GM21786 (cell line): Measurements from ENCODE around the gene LRRFIP1.
"Not testable (repeated sequence)": the region's sequence is repeated elsewhere in the genome, so short reads cannot be mapped to it uniquely, and the experiment has no call there.

Experiments used
- ATAC-seq: cut with Tn5 transposase; IDR thresholded peaks from one replicate; pipeline ENCODE4 v1.9.1; 2021; ENCODE audit not compliant: unreplicated experiment

The LRRFIP1 gene

DNA sequence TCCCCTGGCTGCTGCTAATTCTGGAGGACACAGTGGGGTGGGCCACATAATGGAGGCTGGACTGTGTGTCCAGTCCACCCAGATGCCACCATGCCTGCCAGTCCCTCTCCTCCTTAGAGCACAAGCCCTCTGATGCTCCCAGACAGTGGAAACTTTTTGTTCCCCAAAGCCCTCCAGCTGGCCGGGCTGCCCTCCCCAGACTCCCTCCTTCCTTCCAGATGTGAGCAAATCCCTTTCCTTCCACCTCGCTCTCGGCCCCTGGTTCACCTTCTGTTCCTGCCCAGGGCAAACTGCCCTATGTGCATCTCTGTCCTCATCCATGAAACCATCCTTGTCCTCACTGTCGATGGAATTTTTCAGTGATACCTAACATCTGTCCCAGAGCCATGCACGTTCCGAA, 33.9 kb downstream of the LRRFIP1 start:
- no peak for ATAC-seq

DNA sequence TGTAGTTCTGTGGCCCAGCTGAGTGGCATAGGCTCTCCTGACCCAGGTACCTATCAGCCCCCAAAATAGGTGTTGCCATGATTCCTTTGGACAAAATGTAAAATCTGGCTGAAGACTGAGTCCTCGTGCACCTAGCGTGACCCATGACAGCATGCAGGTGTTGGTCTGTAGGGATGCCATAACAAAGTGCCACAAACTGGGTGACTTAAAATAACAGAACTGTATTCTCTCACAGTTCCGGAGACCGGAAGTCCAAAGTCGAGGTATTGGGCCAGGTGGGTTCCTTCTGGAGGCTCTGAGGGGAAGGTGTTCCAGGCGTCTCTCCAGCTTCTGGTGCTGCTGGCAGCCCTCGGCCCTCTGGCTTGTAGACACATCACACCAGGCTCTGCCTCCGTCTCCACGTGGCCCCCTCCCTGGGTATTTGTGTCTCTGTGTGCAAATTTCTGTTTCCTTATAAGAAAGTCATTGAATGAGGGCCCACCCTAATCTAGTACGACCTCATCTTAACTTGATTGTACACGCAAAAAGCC, 34.5 kb downstream of the LRRFIP1 start:
- ATAC-seq: no peak

- ATAC-seq: peak; percentile 57
Measured at GRCh38 chr2:237662671-237663093, 35.3 kb downstream of the LRRFIP1 start.

DNA sequence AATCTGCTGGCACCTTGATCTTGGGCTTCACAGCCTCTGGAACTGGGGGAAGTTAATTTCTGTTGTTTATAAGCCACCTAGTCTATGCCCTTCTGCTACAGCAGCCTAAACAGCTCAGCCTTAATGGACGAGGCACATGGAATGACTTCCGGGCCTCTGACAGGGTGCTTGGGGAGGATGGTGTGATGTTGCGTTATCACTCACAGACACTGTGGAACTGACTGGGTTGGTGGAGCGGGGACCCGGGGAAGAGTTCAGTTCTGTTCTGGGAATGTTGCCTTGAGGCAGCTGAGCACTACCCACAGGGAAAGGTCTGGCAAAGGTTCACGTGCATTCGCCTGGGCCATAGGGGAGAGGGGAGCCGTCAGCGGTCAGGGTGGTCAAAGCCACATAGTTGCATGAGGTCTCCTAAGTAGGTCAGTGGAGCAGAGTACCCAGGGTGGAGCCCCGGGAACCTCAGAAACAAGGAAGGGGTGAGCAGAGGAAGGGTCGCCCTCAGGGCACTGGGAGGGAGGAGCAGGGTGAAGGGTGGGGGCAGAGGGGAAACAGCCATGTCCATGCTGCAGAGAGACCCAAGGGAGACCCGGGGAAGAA, 36.2 kb downstream of the LRRFIP1 start:
- no peak for ATAC-seq

DNA sequence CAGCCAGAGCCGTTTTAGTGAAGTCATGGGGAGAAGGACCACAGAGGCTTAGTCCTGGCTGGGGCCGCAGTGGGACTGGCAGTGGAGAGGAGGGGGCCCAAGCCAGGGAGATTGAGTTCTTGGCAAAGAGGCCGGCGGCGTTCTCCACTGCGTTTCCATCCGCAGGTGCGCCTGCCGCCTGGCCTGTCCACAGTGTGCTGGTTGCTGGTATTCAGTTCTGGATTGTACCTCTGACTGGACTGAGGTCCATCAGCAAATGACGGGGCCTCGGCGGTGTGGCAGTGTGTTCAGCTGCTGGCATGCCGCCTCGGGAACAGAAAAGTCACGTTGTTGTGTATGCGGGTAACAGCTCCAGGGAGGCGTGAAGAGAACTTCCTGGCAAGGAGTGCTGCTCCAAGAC, 36.8 kb downstream of the LRRFIP1 start:
- no peak for ATAC-seq

DNA sequence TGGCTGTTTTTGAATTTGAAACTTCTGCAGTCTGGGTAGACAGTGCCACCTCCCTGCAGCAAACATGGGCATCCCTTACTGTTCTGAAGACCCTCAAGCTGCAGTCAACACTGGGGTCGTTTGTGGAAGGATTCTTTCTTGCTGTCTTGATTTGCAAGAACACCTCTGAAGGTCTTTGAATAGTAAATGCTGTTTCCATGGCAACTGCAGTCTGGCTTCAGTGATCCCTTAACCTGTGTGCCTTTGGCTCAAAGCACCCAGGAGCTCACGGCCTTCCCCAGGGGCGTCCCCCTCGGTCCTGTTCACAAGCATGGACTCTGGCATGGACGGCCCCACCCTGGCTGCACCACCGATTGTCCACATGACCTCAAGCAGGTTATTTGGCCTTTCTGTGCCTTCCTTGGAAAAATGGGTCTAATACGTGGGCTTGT, 38.3 kb downstream of the LRRFIP1 start:
- ATAC-seq: no peak

DNA sequence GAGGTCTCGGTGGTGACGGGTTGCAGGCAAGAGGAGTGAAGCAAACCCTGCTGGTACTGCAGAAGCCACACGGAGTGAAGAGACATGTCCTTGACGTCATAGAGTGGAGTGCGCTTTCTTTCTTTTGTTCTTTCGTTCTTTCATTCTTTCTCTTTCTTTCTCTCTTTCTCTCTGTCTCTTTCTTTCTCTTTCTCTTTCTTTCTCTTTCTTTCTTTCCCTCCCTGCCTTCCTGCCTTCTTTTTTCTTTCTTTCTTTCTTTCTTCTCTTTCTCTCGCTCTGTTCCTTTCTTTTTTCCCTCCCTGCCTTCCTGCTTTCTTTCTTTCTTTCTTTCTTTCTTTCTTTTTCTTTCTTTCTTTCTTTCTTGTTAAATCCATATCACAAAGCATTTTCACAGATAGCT, 39.2 kb downstream of the LRRFIP1 start:
- ATAC-seq: no peak

DNA sequence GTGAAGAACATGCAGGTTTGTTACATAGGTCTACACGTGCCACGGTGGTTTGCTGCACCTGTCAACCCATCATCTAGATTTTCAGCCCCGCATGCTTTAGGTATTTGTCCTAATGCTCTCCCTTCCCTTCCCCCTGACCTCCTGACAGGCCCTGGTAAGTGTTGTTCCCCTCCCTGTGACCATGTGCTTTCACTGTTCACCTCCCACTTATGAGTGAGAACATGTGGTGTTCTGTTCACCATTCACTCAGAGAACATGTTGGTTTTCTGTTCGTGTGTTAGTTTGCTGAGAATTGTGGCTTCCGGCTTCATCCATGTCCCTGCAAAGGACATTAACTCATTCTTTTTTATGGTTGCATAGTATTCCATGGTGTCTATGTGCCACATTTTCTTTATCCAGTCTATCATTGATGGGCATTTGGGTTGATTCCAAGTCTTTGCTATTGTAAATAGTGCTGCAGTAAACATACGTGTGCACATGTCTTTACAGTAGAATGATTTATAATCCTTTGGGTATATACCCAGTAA, 39.7 kb downstream of the LRRFIP1 start:
- ATAC-seq: not testable (repeated sequence)

DNA sequence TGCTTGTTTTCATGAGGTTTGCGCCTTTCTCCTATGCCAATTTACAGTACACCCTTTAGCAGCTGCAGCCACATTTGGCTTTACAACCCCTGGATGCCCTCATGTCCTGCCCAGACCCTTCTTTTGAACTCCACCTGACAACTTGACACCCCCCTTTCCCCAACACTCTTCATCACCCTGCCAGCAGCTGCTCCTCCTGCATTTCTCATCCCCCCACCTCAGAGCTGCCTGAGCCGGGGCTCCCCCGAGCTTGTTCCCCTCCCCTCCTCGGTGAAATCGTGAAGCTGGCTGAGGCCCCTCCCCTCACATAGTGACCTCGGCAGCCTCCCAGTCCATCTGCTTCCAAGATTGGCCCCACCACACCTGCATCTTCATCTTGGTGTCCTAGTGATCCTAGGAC, 40.5 kb downstream of the LRRFIP1 start:
- no peak for ATAC-seq

- no peak for ATAC-seq
Measured at GRCh38 chr2:237668440-237668839, 41.1 kb downstream of the LRRFIP1 start.

DNA sequence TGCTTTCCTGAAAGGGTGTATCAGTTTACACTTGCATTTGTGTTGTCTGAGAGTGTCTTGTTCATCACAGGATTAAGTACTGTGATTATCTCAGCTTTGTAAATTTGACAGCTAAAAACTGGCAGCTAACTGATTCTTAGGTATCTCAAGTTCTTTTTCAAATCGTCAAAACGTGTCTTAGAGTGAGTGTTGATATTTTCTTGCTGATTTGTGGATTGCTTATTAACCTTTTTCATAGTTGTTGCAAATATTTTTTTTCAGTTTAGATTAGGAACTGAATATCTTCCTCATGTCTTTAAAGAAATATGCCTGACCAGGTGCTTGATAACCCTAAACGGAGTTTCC, 41.9 kb downstream of the LRRFIP1 start:
- no peak for ATAC-seq

DNA sequence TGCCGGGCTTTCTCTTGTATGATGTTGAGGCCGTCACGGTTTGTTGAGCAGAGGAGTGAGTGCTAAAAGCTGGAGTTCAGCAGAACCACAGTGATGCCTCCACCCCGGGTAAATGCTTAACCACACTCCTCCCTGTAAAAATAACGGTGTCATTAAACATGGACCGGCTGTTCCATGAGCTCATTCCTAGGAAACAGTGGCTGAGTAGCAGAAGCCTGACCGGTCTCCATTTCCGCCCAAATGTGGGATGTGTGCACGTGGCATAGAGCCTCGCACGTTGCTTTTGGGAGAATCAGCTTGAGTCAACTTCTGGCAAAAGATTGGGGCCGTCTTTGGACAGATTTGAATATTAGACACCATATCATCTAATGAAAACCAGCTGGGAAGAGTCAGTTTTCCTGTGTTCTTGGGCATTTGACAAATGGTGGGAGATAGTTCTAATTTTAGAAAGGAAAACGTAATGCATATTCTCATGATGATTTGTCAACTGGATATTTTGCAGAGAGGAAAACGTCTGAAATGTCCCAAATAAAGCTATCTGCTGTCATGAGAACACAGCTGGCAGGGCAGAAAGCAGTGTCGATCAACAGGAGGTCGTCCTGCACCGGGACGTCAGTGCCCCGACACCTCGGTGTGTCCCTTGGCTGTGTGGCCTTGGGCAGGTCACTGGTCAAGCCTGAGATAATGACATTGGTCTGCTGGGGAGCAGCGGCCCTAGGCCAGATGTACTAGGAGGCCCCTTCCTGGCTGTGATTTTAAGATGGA, 42.4 kb downstream of the LRRFIP1 start:
- ATAC-seq: peak; percentile 73

- ATAC-seq: no peak
Measured at GRCh38 chr2:237670641-237671040, 43.3 kb downstream of the LRRFIP1 start.

DNA sequence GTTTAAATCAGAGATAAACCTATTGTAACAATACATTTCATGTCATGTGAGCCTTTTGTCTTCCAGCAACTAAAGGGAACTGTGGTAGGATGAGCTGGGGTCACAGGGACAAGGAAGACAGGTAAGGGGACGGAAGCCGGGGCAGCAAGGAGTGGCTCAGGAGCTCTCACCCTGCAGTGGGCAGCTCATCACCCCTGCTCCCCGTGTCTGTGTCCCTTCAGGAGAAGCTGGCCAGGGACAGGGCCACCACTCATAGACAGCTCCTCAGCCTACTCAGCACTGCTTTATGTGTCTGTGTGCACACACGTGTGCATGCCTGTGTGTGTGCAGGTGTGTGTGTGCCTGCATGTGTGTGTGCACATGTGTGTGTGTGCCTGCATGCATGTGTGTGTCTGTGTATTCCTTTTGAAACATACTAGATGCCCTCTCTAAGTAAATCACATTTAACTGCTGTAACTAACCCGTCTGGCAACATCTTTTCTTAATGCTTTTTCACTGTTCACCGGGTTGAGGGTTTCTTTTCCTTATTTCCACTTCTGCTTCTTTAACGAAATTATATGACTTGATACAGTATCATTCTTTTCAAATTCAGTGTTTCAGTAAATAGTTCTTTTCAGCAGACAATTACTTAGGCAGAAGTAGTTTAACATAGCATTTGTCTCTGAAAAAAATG, 44.2 kb downstream of the LRRFIP1 start:
- ATAC-seq: no peak

DNA sequence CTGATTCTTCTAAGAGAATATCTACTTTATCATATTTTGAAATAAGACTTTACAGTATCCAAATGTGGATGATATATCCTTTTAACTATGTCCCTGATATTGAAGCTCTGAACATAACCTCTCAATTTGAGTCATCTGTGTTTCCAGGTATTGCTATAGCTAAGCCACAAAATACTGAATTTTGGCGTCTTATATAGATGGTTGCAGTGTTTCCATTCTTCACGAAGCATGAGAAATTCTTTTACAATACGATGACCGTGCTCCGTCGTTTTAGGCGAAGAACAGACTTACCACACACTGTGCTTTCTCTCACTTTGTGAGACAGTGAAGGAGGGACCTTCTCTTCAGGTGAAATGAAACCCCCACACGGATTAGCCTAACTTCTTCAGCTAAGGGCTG, 45.3 kb downstream of the LRRFIP1 start:
- no peak for ATAC-seq

GRCh38 chr2:237673130-237674001, 46.0 kb downstream of the LRRFIP1 start:
- ATAC-seq: peak; percentile 27

DNA sequence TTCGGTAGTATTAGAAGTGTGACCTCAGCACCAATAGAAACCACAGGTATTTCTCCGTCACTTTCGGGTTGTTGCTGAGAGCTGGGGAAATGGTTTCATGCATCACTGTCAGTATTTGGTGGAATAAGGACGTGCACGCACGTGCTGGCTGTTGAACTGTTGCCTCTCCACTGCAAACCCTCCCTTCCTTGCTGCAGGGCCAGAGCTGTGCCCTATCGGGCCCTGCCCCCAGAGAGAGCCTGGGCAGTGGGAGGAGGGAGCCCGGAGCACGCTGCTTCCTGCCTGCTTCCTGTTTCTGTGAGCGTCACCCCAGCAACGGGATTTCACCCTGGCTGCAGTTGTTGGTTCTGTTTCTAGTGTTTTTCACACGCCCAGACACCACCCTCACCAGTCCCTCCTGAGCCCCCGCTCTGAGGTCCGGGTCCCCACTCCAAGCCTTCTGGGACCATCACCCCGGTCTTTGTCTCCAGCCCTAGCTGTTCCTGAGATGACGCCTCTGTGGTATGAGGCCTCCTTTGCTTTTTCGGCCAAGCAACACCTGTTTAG, 47.4 kb downstream of the LRRFIP1 start:
- peak; percentile 86 for ATAC-seq

DNA sequence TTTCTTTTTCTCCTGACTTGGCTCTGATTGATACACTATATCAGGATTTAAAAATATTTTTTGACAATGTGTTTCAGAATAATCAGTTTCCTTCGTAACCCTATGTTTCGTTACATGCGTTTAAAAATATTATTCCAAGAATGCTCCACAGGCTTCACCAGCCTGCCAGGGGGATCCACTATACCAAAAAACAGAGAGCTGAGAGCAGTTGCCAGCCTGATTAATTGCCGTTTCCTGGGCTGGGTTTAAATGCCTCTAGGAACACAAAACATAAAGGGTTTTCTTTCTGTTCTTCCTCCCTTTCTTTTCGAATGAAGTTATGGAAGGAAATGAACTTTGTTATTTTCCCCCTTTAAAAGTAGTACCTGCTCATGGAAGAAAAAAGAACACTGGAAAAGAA, 47.9 kb downstream of the LRRFIP1 start:
- no peak for ATAC-seq

DNA sequence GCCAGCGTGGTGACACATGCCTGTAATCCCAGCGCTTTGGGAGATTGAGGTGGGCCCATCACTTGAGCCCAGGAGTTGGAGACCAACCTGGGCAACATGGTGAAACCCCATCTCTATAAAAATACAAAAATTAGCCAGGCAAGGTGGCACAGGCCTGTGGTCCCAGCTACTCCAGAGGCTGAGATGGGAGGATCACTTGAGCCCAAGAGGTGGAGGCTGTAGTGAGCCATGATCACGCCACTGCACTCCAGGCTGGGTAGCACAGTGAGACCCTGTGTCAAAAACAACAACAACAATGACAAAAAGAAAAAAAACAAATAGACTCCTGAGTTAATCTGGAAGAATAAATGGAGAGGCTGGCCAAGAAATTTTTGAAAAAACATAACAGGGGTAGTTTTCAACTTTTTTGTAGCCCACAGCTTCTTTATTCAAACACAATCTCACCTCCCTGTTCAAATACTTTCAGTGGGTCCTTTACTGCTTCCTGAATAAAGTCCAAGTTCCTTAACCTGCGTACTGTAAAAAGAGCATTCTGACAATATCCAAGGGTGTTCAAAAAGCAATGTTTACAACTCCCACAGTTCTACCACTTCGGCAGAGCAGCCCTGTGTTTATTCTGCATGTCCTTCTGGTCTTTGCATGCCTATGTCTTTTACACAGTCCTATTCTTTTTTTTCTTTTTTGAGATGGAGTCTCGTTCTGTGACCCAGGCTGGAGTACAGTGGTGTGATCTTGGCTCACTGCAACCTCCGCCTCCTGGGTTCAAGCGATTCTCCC, 53.5 kb downstream of the LRRFIP1 start:
- no peak for ATAC-seq

- ATAC-seq: no peak
Measured at GRCh38 chr2:237682151-237682550, 54.8 kb downstream of the LRRFIP1 start.
